ENCODE results near the gene KRT77.

GRCh38 chr12:52703878-52704277 is 554 bp upstream of the KRT77 start:
- TF ChIP-seq YY1 (IDR thresholded peaks at IDR 0.05; ENCODE audit: insufficient read depth, insufficient read length) (no peak), ZNF274 (IDR thresholded peaks at IDR 0.05; ENCODE audit: low read depth, low read length) (no peak), SUZ12 (IDR thresholded peaks at IDR 0.05; ENCODE audit: extremely low read depth, insufficient read depth, insufficient read length) (no peak)
